Parathyroid adenoma (tissue), 2 donors: ENCODE data around the gene ZMAT3.
A peak's percentile ranks its signal among the peaks of the same experiment; 100 is the strongest.

Experiments used
- H2AFZ ChIP-seq: fragments of 300-600 bp; sonication (generic); one replicate; pipeline ENCODE4 v1.7.0; 2017; ENCODE audit warnings: antibody characterized with exemption, mild to moderate bottlenecking
- H3K27ac ChIP-seq: fragments of 300-600 bp; sonication (generic); one replicate; pipeline ENCODE4 v1.7.0; 2017
- H3K27me3 ChIP-seq: fragments of 300-600 bp; sonication (generic); one replicate; pipeline ENCODE4 v1.7.0; 2017; ENCODE audit warnings: low read length; ENCODE audit not compliant: control insufficient read depth, insufficient read depth
- H3K36me3 ChIP-seq: fragments of 300-600 bp; sonication (generic); one replicate; pipeline ENCODE4 v1.7.0; 2017; ENCODE audit warnings: low read length; ENCODE audit not compliant: control insufficient read depth, insufficient read depth
- H3K4me1 ChIP-seq: fragments of 300-600 bp; sonication (generic); one replicate; pipeline ENCODE4 v1.7.0; 2017; ENCODE audit warnings: control low read depth
- H3K4me2 ChIP-seq: fragments of 300-600 bp; sonication (generic); one replicate; pipeline ENCODE4 v1.7.0; 2017; ENCODE audit warnings: low read length
- H3K4me3 ChIP-seq: fragments of 300-600 bp; sonication (generic); one replicate; pipeline ENCODE4 v1.7.0; 2017; ENCODE audit warnings: low read depth, low read length
- H3K79me2 ChIP-seq: fragments of 300-600 bp; sonication (generic); one replicate; pipeline ENCODE4 v1.7.0; 2017; ENCODE audit warnings: control low read depth
- H3K9ac ChIP-seq: fragments of 300-600 bp; sonication (generic); one replicate; pipeline ENCODE4 v1.7.0; 2017; ENCODE audit warnings: mild to moderate bottlenecking
- H3K9me3 ChIP-seq: fragments of 300-600 bp; sonication (generic); one replicate; pipeline ENCODE4 v1.7.0; 2017; ENCODE audit warnings: low read length; ENCODE audit not compliant: control insufficient read depth
- TF ChIP-seq, protein P1 (sequence below): fragments of 300-600 bp; sonication (generic); IDR thresholded peaks from one replicate; pipeline ENCODE4 v1.7.0; 2017; ENCODE audit warnings: antibody characterized with exemption, mild to moderate bottlenecking
- donor health status: primary hyperparathyroidism.

Gene ZMAT3

DNA sequence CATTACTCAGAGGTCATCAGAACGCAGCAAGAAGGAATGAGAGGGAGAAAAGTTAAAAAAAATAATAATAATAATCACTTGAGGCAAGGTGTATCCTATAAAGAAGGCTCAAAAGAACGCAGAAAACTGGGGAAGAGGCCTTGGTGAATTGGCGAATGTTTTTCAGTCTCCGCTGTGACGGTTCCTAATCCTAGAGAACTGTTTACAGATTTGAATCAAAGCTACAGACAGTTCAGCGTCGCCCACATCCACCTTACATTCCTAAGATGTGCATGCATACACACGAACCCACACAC, 634 bp downstream of the ZMAT3 start:
- peak overlapping the region; percentile 93 for H3K4me2 ChIP-seq
- peaks cover 3% of the 10 kb centered on the region for H3K4me1 ChIP-seq
- no peaks in the 10 kb centered on the region for H3K36me3 ChIP-seq
- peak overlapping the region; percentile 81 for H2AFZ ChIP-seq
- no peak overlapping the region for H3K9ac ChIP-seq
- peaks cover 24% of the 10 kb centered on the region for H3K79me2 ChIP-seq
- TF ChIP-seq, protein P1, sequence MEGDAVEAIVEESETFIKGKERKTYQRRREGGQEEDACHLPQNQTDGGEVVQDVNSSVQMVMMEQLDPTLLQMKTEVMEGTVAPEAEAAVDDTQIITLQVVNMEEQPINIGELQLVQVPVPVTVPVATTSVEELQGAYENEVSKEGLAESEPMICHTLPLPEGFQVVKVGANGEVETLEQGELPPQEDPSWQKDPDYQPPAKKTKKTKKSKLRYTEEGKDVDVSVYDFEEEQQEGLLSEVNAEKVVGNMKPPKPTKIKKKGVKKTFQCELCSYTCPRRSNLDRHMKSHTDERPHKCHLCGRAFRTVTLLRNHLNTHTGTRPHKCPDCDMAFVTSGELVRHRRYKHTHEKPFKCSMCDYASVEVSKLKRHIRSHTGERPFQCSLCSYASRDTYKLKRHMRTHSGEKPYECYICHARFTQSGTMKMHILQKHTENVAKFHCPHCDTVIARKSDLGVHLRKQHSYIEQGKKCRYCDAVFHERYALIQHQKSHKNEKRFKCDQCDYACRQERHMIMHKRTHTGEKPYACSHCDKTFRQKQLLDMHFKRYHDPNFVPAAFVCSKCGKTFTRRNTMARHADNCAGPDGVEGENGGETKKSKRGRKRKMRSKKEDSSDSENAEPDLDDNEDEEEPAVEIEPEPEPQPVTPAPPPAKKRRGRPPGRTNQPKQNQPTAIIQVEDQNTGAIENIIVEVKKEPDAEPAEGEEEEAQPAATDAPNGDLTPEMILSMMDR = no peak
- no peaks in the 10 kb centered on the region for H3K9me3 ChIP-seq
- peak overlapping the region; percentile 68 for H3K4me3 ChIP-seq
- H3K27me3 ChIP-seq = no peaks in the 10 kb centered on the region
- peak overlapping the region; percentile 81 for H3K27ac ChIP-seq

- Histone ChIP-seq H3K9ac (no peak overlapping the region), H3K4me1 (peaks cover 3% of the 10 kb centered on the region)
- TF ChIP-seq, protein P1 = no peak
Measured at GRCh38 chr3:179069762-179070390, 1.7 kb downstream of the ZMAT3 start.

DNA sequence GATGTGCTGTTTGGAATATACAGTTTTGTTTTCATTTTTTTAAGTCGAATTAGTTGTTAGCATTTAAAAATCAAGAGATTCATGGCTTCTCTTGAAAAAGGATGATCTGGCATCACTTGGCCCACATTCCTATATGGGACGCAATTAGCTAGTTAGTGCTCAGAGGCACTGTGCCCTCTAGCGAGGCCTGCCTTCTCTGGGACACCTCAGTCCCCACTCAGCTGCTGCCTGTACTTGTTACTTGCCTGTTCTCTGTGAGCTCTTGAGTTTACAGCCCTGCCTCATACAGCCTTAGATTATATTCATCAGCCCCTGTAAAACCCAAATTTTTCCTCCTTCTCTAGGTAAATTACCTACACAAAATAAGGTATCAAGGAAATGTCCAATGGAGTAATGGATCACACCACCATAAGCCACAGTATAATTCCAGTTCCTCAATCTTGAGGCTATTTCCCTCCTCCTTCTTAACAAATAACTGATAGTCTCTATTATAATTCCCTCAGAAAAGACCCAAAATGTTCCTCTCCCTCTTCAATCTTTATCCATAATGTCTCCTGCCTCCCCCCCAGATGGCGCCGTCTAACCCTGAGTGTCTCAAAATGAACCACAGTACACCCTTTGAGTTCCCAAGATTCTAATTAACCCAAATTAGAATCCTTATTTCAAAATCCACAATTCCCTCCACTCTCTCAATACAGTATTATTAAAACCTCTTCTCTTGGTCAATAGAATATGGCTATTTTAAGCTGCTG, 2.7 kb downstream of the ZMAT3 start:
- Histone ChIP-seq H3K36me3 (no peaks in the 10 kb centered on the region), H3K4me3 (peak overlapping the region; percentile 9), H3K9me3 (no peaks in the 10 kb centered on the region), H2AFZ (no peak overlapping the region), H3K27me3 (no peaks in the 10 kb centered on the region), H3K9ac (no peak overlapping the region), H3K79me2 (peaks cover 32% of the 10 kb centered on the region), H3K4me1 (peaks cover 7% of the 10 kb centered on the region), H3K27ac (no peak overlapping the region), H3K4me2 (no peak overlapping the region)
- TF ChIP-seq, protein P1 = no peak

More at GRCh38 chr3:179069762-179070390, 1.7 kb downstream of the ZMAT3 start:
- no peak overlapping the region for H3K27ac ChIP-seq
- no peak overlapping the region for H2AFZ ChIP-seq
- no peaks in the 10 kb centered on the region for H3K27me3 ChIP-seq
- H3K4me2 ChIP-seq = no peak overlapping the region
- H3K36me3 ChIP-seq = no peaks in the 10 kb centered on the region
- no peaks in the 10 kb centered on the region for H3K9me3 ChIP-seq
- peaks cover 25% of the 10 kb centered on the region for H3K79me2 ChIP-seq
- no peak overlapping the region for H3K4me3 ChIP-seq

DNA sequence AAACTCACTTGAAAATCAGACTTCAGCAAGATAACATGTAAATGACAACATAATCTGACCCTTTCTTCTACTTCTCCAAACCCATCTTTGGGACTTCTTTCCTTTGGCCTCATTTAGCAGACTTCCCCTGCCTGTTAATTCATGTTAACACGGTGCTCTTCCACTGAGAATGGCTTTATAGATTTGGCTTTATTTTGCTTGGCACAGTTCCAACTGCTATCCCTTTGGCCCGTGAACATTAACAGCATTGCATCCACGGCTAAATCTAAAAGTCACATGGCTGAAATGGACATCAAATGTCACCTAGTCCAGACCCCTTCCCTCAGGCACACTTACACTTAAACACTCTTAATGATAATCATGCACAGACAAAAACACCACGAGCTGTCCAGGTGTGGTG, 3.8 kb downstream of the ZMAT3 start:
- no peak overlapping the region for H3K27ac ChIP-seq
- no peak overlapping the region for H2AFZ ChIP-seq
- H3K36me3 ChIP-seq = no peaks in the 10 kb centered on the region
- H3K79me2 ChIP-seq = peaks cover 35% of the 10 kb centered on the region
- H3K4me3 ChIP-seq = no peak overlapping the region
- no peaks in the 10 kb centered on the region for H3K9me3 ChIP-seq
- TF ChIP-seq, protein P1 = no peak
- H3K4me1 ChIP-seq = peaks cover 9% of the 10 kb centered on the region
- H3K27me3 ChIP-seq = no peaks in the 10 kb centered on the region
- no peak overlapping the region for H3K4me2 ChIP-seq
- no peak overlapping the region for H3K9ac ChIP-seq
